GM21515 (cell line): Measurements from ENCODE around the gene PTPRN.
"Not testable (repeated sequence)": the region's sequence is repeated elsewhere in the genome, so short reads cannot be mapped to it uniquely, and the experiment has no call there.

ENCODE experiments used
- ATAC-seq: cut with Tn5 transposase; IDR thresholded peaks from one replicate; pipeline ENCODE4 v1.9.1; 2021; ENCODE audit not compliant: unreplicated experiment

Gene PTPRN

GRCh38 chr2:219272356-219272755 lies 36.8 kb downstream of the PTPRN start:
- no peak for ATAC-seq

GRCh38 chr2:219271021-219271420 lies 38.2 kb downstream of the PTPRN start:
- no peak for ATAC-seq

GRCh38 chr2:219270055-219270372 lies 39.2 kb downstream of the PTPRN start:
- ATAC-seq, result no peak

DNA sequence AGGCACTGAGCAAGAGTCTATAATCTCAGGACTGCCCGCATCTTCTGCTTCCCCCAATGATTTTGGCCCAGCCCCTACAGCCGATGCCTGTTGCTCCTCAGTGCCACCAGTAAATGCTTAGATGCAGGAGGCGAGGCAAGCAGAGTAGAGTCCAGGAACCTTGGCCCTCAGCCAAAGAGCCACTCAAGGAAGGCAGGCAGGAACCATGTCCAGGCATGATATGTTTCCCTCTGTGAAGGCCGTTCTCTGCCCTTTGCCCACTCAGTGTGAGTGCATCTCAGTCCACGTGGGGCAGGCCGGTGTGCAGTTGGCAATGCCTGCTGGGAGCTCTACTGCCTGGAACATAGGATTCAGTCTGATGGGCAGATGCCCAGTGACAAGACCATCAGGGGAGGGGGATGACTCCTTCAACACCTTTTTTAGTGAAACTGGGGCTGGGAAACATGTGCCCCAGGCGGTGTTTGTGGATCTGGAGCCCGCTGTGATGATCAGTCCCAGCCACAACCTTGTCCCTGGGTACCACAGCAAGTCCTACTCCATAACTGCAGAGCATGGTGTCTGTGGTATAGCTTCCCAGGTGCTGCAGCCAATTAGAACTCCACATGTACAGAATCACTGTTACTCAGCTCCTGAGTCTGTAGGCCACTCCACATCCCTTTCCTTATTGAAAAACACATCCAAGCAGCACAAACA lies 39.7 kb downstream of the PTPRN start:
- no peak for ATAC-seq

GRCh38 chr2:219268294-219268693 lies 40.9 kb downstream of the PTPRN start:
- no peak for ATAC-seq

- ATAC-seq, result no peak
Measured at GRCh38 chr2:219266886-219267285, 42.3 kb downstream of the PTPRN start.

- no peak for ATAC-seq
Measured at GRCh38 chr2:219266232-219266631, 43.0 kb downstream of the PTPRN start.

- ATAC-seq, result no peak
Measured at GRCh38 chr2:219261024-219261855, 48.0 kb downstream of the PTPRN start.

DNA sequence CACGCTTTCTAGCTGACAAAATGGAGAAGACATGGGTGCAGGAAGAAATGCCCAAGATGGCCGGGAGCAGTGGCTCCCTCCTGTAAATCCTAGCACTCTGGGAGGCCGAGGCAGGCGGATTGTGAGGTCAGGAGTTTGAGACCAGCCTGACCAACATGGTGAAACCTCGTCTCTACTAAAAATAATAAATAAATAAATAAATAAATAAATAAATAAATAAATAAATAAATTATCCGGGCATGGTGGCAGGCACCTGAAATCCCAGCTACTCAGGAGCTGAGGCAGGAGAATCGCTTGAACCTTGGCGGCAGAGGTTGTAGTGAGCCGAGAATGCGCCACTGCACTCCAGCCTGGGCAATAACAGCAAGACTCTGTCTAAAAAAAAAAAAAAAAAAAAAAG lies 50.3 kb downstream of the PTPRN start:
- not testable (repeated sequence) for ATAC-seq

- ATAC-seq, result peak; percentile 29
Measured at GRCh38 chr2:219254590-219255201, 54.5 kb downstream of the PTPRN start.

DNA sequence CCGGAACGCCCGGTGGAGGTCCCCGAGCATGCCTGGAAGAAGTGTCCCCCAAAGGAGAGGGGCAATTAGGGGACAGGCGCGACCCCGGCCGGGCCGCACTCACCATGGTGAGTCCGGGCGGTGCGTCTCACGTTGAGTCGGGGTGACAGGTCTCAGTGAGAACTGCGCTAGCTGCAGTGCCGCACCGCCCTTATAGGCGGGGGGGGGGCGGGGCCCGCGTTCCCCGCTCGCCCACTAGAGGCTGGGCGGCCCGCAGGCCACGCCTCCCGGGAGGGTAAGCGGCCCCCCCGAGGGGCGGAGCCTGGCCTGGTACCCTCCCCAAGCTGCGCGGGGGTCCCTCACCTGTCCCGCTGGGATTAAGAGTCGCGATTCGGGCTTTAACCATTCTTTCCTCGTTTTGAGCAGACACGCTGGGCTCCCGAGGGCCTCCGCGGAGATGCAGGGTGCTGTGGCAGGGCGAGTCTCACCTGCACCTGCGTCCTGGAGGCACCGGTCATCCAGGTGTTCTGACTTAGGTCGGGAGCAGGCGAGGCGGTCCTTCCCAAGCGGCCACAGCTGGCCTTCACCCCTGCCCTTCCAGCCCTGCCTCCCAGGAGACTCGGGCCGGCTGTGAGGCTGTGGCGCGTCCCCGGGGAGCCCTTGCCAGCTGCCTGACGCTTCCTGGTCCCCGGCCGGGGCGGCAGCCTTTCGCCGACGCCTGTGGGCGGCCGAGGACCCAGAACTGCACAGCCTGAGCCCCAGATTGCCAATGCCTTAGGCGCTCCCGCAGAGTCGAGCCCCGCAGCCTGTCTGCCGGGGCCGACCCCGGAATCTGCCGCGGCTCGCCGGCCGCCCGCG lies 55.2 kb downstream of the PTPRN start, which contains the start of gene TUBA4A:
TSS of gene TUBA4A (minus strand) at position 166 of the 837 bp plus-strand sequence. CDS start at position 106, 60 bp downstream.
- peak; percentile 48 for ATAC-seq

DNA sequence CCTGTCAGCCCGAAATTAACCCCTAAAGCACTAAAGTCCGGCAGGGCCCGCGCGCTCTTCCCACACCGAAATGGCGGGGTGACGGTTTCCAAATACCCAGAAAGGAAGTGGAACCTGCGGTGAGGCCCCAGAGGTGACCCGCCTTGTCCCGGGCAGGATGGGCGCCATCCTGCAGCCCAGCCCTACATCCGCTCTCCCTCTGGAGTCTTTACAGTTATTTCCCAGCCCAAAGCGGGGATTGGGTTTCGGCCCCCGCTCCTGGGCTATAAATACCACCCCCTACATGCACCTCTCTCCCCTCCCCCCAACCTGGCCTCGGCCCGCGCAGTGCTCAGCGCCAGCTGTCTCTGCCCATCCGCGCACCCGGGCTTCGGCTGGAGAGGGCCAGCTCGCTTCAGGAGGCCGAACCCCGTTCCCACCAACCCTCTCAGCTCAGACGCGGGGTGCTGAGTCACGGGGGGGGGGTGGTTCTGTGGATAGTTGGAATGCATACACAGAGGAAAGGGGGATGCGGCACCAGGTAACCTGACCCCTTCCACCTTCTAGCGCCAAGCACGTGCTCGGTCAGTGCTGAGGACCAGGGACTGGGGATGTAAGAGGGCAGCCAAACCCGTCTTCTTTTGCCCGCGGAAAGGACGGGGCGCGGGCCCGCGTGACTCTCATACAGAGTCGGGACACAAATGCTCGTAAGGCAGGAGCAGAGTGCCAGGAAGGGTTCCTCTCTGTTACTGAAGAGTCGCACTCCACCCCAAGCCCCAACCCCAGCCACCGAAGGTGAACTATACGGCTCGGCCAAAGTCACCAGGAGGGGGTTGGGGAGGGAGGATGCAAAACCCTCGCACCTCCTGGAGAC lies 56.1 kb downstream of the PTPRN start, which contains the start of gene TUBA4B:
TSS of gene TUBA4B (plus strand) at position 344 of the 853 bp plus-strand sequence. CDS start at position 509, 165 bp downstream.
- peak; percentile 23 for ATAC-seq

DNA sequence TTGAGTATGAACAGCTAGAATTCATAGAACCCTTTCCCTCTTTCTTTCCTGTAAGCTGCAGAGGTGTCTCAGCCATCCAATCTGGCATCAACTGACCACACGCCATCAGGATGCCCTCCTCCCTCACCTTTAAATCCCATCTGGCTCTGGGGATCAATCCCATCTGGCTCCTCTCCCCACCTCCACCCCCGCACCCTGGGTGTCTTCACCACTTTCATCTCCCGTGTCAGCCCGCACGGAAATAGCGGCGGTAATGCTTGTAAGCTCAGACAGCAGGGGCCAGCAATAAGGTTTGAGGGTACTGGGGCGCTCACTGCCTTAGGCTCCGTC lies 56.7 kb downstream of the PTPRN start:
- ATAC-seq, result peak; percentile 0

GRCh38 chr2:219252084-219252483 lies 57.1 kb downstream of the PTPRN start:
- ATAC-seq, result no peak

- ATAC-seq, result no peak
Measured at GRCh38 chr2:219251656-219252055, 57.5 kb downstream of the PTPRN start.

DNA sequence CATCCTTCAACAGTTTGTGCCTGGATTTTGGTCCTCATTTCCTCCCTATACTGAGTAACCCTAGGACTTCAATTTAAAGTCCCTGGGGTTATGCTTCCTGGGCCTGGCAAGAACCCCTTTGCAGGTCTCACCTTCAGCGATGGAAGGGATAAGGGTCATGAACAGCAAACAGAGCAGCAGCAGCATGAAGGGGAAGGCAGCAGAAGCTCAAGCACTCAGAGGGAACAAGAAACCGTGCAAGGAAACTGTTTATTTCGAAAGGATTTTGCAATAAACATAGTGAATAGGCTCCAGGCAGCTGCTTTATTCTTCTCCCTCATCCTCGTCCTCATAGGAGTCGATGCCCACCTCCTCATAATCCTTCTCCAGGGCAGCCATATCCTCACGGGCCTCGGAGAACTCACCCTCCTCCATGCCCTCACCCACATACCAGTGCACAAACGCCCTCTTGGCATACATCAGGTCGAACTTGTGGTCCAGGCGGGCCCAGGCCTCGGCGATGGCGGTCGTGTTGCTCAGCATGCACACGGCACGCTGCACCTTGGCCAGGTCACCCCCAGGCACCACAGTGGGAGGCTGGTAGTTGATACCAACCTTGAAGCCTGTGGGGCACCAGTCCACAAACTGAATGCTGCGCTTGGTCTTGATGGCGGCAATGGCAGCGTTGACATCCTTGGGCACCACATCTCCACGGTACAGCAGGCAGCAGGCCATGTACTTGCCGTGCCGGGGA lies 59.0 kb downstream of the PTPRN start:
- no peak for ATAC-seq

GRCh38 chr2:219249203-219249980 lies 59.8 kb downstream of the PTPRN start:
- peak; percentile 22 for ATAC-seq

DNA sequence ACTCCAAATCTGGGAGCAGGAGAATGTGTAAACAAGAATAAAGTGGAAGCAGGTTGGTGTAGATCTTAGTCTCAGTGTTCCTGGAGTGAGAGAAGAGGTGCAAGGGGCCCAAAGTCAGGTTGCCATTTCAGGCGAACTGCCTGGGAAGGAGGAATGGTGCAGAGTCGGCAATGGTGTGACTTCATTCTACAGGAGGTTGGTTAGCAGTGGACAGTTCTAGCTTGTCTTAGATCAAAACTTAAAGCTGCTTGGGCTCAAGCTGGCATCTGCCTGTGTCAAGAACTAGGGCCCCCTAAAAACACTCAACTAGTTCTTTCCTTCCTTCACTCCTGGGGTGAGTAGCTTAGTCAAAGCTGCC lies 60.4 kb downstream of the PTPRN start:
- no peak for ATAC-seq
